ENCODE results near the gene EPHA3. TPM values are rescaled to one million over a fixed set of nuclear protein-coding genes. Genes with fewer than 3 reads are reported as not detected.

EPHA3 gene
- polyA plus RNA-seq (2013, experiment 1 of 2) = 0.53 TPM
- 0.62 TPM for polyA plus RNA-seq (2013, experiment 2 of 2)

- Histone ChIP-seq H3K4ac (ENCODE audit: low read length) (no peak within 1 kb of the TSS), H3K23ac (ENCODE audit: low read depth, low read length, poor library complexity) (no peak within 1 kb of the TSS)
Measured at GRCh38 chr3:89107461-89108290, at the start of gene EPHA3. Gene EPHA3, plus strand, starts transcription at chr3:89107621. Its CDS starts 128 bp downstream, at chr3:89107749.

DNA sequence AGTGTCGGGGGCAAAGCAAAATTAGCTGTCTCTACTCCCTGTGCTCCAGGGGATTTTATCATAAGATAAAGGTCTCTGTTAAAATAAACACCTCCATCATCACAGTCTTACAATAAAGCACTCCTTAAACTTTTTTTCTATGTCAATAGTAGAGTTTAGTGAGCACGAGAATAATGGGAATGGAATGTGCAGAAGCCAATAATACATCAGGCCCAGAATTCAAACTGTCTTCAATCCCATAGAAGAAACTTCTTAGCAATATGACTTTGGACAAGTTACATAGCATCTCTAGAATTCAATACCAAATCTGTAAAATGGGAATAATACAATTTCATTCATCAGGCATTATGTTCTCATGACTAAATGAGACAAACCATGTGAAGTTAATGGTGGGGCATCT lies 49.0 kb upstream of the EPHA3 start:
- Histone ChIP-seq H2AK5ac (ENCODE audit: low read depth, low read length) (no peak overlapping the region), H2BK120ac (ENCODE audit: low read depth, low read length) (no peak overlapping the region), H2BK5ac (ENCODE audit: low read length) (no peak overlapping the region), H3K27ac (replicated peaks; ENCODE audit: low read length) (no peak overlapping the region), H2AFZ (ENCODE audit: low read length) (no peak overlapping the region), H3K27me3 (ENCODE audit: control insufficient read depth in 3 of 3, insufficient read depth in 3 of 3, low read depth in 1 of 3, low read length in 3 of 3) (no peaks in the 10 kb centered on the region), H3K79me1 (ENCODE audit: low read depth, low read length) (no peaks in the 10 kb centered on the region), H3K9ac (ENCODE audit: low read depth, low read length, poor library complexity) (no peak overlapping the region), H3K4me2 (ENCODE audit: insufficient read depth, low read length, poor library complexity, severe bottlenecking) (no peak overlapping the region), H2BK12ac (ENCODE audit: low read length) (no peak overlapping the region), H3K36me3 (replicated peaks in 1 of 2; ENCODE audit: control insufficient read depth in 2 of 2, insufficient read depth in 2 of 2, low read length in 2 of 2) (no peaks in the 10 kb centered on the region), H3K9me3 (replicated peaks in 1 of 2; ENCODE audit: control insufficient read depth in 2 of 2, insufficient read depth in 1 of 2, low read depth in 1 of 2, low read length in 2 of 2) (no peaks in the 10 kb centered on the region), H3K4ac (ENCODE audit: low read length) (no peak overlapping the region), H4K8ac (ENCODE audit: low read depth, low read length) (no peak overlapping the region), H4K91ac (ENCODE audit: low read depth, low read length, poor library complexity) (no peak overlapping the region), H3K4me3 (ENCODE audit: low read length in 2 of 2) (no peak overlapping the region), H3K4me1 (ENCODE audit: control insufficient read depth in 2 of 2, insufficient read depth in 1 of 2, low read depth in 1 of 2, low read length in 2 of 2) (no peaks in the 10 kb centered on the region), H3K18ac (ENCODE audit: low read length) (no peak overlapping the region), H3K14ac (ENCODE audit: low read length) (no peak overlapping the region), H2BK15ac (ENCODE audit: low read length) (no peak overlapping the region), H3K23ac (ENCODE audit: low read depth, low read length, poor library complexity) (no peak overlapping the region)
- WGBS, 2 donors (ENCODE audit: extremely low coverage in 2 of 2, insufficient read length in 2 of 2, insufficient replicate concordance in 1 of 2) = no CpG with 5 or more reads among the region's 2 CpGs
- no peak for DNase-seq (ENCODE audit: low spot score)

More at GRCh38 chr3:89107461-89108290, at the start of gene EPHA3:
- Histone ChIP-seq H3K9ac (ENCODE audit: low read depth, low read length, poor library complexity) (no peak within 1 kb of the TSS), H3K4me3 (ENCODE audit: low read length in 2 of 2) (peak within 1 kb of the TSS; percentile 55 to 75), H3K27me3 (ENCODE audit: control insufficient read depth in 3 of 3, insufficient read depth in 3 of 3, low read depth in 1 of 3, low read length in 3 of 3) (peaks cover 0 to 4% (median 0%) of the 10 kb centered on the region in 3 experiments), H2BK120ac (ENCODE audit: low read depth, low read length) (no peak within 1 kb of the TSS), H4K8ac (ENCODE audit: low read depth, low read length) (no peak within 1 kb of the TSS), H3K4me2 (ENCODE audit: insufficient read depth, low read length, poor library complexity, severe bottlenecking) (peak within 1 kb of the TSS; percentile 87), H3K27ac (replicated peaks; ENCODE audit: low read length) (no peak within 1 kb of the TSS), H2BK12ac (ENCODE audit: low read length) (no peak within 1 kb of the TSS), H2AFZ (ENCODE audit: low read length) (peak within 1 kb of the TSS; percentile 85), H3K36me3 (replicated peaks in 1 of 2; ENCODE audit: control insufficient read depth in 2 of 2, insufficient read depth in 2 of 2, low read length in 2 of 2) (no peaks in the 10 kb centered on the region), H3K4me1 (ENCODE audit: control insufficient read depth in 2 of 2, insufficient read depth in 1 of 2, low read depth in 1 of 2, low read length in 2 of 2) (peaks cover 0 to 3% of the 10 kb centered on the region in 2 donors), H3K9me3 (replicated peaks in 1 of 2; ENCODE audit: control insufficient read depth in 2 of 2, insufficient read depth in 1 of 2, low read depth in 1 of 2, low read length in 2 of 2) (no peaks in the 10 kb centered on the region), H2AK5ac (ENCODE audit: low read depth, low read length) (no peak within 1 kb of the TSS), H3K18ac (ENCODE audit: low read length) (no peak within 1 kb of the TSS), H2BK15ac (ENCODE audit: low read length) (no peak within 1 kb of the TSS), H4K91ac (ENCODE audit: low read depth, low read length, poor library complexity) (no peak within 1 kb of the TSS), H3K79me1 (ENCODE audit: low read depth, low read length) (no peaks in the 10 kb centered on the region), H3K14ac (ENCODE audit: low read length) (no peak within 1 kb of the TSS), H2BK5ac (ENCODE audit: low read length) (no peak within 1 kb of the TSS)
- no CpG with 5 or more reads among the region's 32 CpGs for WGBS, 2 donors (ENCODE audit: extremely low coverage in 2 of 2, insufficient read length in 2 of 2, insufficient replicate concordance in 1 of 2)
- DNase-seq (ENCODE audit: low spot score) = peak; percentile 57

DNA sequence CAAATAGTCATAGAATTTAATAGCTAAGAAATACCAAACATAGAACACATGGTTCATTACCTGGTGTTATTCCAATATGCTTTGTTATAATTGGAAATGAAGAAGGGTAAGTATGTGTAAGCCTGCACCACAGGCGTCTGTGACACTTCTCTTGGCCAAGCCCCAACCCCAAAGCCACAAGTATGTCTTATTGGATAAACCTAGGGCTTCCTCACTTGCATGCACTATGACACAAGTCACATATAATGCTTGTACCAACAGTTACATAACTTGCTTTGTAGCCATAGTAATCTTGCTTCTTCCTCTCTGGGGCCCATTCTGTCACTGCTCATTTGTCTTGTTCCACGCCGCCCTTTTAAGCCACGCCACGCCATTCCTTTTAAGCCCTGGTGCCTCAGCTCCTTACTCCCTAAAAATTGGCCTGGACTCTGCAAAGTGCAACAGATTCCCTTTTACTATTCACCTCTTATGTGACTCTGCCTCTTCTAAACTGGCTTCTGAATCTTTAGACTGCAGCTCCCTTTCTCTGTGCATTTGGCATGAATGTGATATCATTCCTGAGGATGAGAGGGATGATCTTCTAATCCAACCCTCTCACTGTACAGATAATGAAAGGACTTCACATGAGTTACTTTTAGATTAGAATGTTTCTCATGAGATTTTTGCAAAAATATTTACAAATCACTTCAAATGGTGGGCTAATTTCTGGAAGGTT lies 48.1 kb upstream of the EPHA3 start:
- no peak for DNase-seq (ENCODE audit: low spot score)
- Histone ChIP-seq H3K9ac (ENCODE audit: low read depth, low read length, poor library complexity) (no peak overlapping the region), H2BK120ac (ENCODE audit: low read depth, low read length) (no peak overlapping the region), H3K14ac (ENCODE audit: low read length) (no peak overlapping the region), H4K91ac (ENCODE audit: low read depth, low read length, poor library complexity) (no peak overlapping the region), H3K4me3 (ENCODE audit: low read length in 2 of 2) (no peak overlapping the region), H3K79me1 (ENCODE audit: low read depth, low read length) (no peaks in the 10 kb centered on the region), H2BK15ac (ENCODE audit: low read length) (no peak overlapping the region), H3K36me3 (replicated peaks in 1 of 2; ENCODE audit: control insufficient read depth in 2 of 2, insufficient read depth in 2 of 2, low read length in 2 of 2) (no peaks in the 10 kb centered on the region), H3K23ac (ENCODE audit: low read depth, low read length, poor library complexity) (no peak overlapping the region), H2BK12ac (ENCODE audit: low read length) (no peak overlapping the region), H2BK5ac (ENCODE audit: low read length) (no peak overlapping the region), H3K27me3 (ENCODE audit: control insufficient read depth in 3 of 3, insufficient read depth in 3 of 3, low read depth in 1 of 3, low read length in 3 of 3) (no peaks in the 10 kb centered on the region), H2AK5ac (ENCODE audit: low read depth, low read length) (no peak overlapping the region), H3K4me2 (ENCODE audit: insufficient read depth, low read length, poor library complexity, severe bottlenecking) (no peak overlapping the region), H4K8ac (ENCODE audit: low read depth, low read length) (no peak overlapping the region), H2AFZ (ENCODE audit: low read length) (peak overlapping the region; percentile 51), H3K9me3 (replicated peaks in 1 of 2; ENCODE audit: control insufficient read depth in 2 of 2, insufficient read depth in 1 of 2, low read depth in 1 of 2, low read length in 2 of 2) (no peaks in the 10 kb centered on the region), H3K4me1 (ENCODE audit: control insufficient read depth in 2 of 2, insufficient read depth in 1 of 2, low read depth in 1 of 2, low read length in 2 of 2) (no peaks in the 10 kb centered on the region), H3K4ac (ENCODE audit: low read length) (no peak overlapping the region), H3K18ac (ENCODE audit: low read length) (no peak overlapping the region), H3K27ac (replicated peaks; ENCODE audit: low read length) (no peak overlapping the region)
- WGBS, 2 donors (ENCODE audit: extremely low coverage in 2 of 2, insufficient read length in 2 of 2, insufficient replicate concordance in 1 of 2) = no CpG with 5 or more reads among the region's 5 CpGs

DNA sequence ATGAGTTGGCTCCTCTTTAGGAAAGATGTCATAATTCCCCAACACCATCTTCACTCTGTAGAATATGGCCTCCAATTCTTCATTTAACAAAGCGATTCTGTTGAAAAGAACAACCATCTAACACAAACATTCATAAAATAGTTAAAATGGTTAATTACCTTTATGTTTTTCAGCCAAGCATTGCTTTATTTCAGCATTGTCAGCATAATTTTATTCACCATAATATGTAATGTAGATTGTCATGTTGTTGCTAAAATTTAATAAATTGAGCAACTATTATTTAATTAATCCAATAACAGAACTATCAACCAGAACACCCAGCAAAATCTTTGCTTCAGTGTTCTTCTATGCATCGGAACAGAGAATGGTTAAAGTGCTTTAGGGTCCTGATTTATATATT lies 46.2 kb upstream of the EPHA3 start:
- WGBS, 2 donors (ENCODE audit: extremely low coverage in 2 of 2, insufficient read length in 2 of 2, insufficient replicate concordance in 1 of 2) = no CpG with 5 or more reads among the region's 2 CpGs
- Histone ChIP-seq H2AK5ac (ENCODE audit: low read depth, low read length) (no peak overlapping the region), H3K4me3 (ENCODE audit: low read length in 2 of 2) (no peak overlapping the region), H3K23ac (ENCODE audit: low read depth, low read length, poor library complexity) (no peak overlapping the region), H4K8ac (ENCODE audit: low read depth, low read length) (no peak overlapping the region), H3K9ac (ENCODE audit: low read depth, low read length, poor library complexity) (no peak overlapping the region), H3K9me3 (replicated peaks in 1 of 2; ENCODE audit: control insufficient read depth in 2 of 2, insufficient read depth in 1 of 2, low read depth in 1 of 2, low read length in 2 of 2) (no peaks in the 10 kb centered on the region), H2BK5ac (ENCODE audit: low read length) (no peak overlapping the region), H4K91ac (ENCODE audit: low read depth, low read length, poor library complexity) (no peak overlapping the region), H2AFZ (ENCODE audit: low read length) (no peak overlapping the region), H3K27ac (replicated peaks; ENCODE audit: low read length) (no peak overlapping the region), H2BK120ac (ENCODE audit: low read depth, low read length) (no peak overlapping the region), H3K4ac (ENCODE audit: low read length) (no peak overlapping the region), H3K4me2 (ENCODE audit: insufficient read depth, low read length, poor library complexity, severe bottlenecking) (no peak overlapping the region), H2BK12ac (ENCODE audit: low read length) (no peak overlapping the region), H2BK15ac (ENCODE audit: low read length) (no peak overlapping the region), H3K14ac (ENCODE audit: low read length) (no peak overlapping the region), H3K36me3 (replicated peaks in 1 of 2; ENCODE audit: control insufficient read depth in 2 of 2, insufficient read depth in 2 of 2, low read length in 2 of 2) (no peaks in the 10 kb centered on the region), H3K18ac (ENCODE audit: low read length) (no peak overlapping the region), H3K27me3 (ENCODE audit: control insufficient read depth in 3 of 3, insufficient read depth in 3 of 3, low read depth in 1 of 3, low read length in 3 of 3) (no peaks in the 10 kb centered on the region), H3K79me1 (ENCODE audit: low read depth, low read length) (no peaks in the 10 kb centered on the region), H3K4me1 (ENCODE audit: control insufficient read depth in 2 of 2, insufficient read depth in 1 of 2, low read depth in 1 of 2, low read length in 2 of 2) (no peaks in the 10 kb centered on the region)
- no peak for DNase-seq (ENCODE audit: low spot score)

Data from neuronal stem cell (in vitro differentiated cells).